NCI-H2227 (cell line): ENCODE measurements around the gene CPD.
"Not testable (repeated sequence)": the region's sequence is repeated elsewhere in the genome, so short reads cannot be mapped to it uniquely, and the experiment has no call there.

ENCODE experiments used
- DNase-seq: peaks from one replicate; lab custom pipeline; 2025; ENCODE audit not compliant: unreplicated experiment; lab: John Stamatoyannopoulos, UW

Gene CPD

GRCh38 chr17:30382345-30382744 lies 3.6 kb downstream of the CPD start:
- DNase-seq, result no peak

DNA sequence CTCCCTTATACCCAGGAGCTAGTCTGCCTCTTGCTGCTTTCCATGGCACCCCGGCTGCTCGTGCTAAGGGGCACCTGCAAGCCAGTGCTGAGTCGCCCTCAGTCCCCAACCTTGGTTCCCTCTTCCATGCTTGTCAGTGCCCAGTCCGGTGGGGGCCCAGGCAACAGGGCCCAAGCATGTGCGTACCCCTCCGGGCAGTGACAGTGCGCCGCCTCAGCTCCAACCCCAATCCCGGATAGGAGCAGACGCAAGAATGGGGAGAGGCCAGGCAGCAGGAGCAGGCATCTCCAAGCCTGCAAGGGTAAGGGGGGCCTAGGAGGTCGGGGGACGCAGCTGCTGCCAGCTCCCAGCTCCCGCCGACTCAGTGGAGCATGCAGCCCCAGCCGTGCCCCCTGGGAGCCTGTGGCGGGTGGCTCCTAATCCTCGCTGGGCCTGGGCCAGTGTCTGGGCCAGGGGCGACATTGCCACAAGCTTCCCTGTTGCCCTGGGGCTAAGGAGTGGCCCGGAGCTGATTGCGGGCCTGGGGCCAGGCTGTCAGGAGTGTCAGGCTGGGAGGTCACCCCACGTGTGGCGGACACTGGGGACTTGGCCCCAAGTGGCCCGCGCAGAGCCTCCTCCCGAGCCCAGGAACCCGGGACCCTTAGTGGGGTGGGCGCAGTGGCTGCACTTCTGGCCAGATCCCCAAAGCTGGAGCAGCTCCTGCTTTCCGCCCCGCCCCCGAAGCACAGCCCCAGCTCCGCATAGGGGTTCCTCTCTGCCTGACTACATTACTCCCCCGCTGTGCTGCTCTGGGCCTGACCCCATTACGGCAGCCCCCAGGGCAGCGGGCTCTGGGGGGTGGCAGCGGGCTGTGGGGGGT lies 9.8 kb downstream of the CPD start:
- DNase-seq, result no peak

DNA sequence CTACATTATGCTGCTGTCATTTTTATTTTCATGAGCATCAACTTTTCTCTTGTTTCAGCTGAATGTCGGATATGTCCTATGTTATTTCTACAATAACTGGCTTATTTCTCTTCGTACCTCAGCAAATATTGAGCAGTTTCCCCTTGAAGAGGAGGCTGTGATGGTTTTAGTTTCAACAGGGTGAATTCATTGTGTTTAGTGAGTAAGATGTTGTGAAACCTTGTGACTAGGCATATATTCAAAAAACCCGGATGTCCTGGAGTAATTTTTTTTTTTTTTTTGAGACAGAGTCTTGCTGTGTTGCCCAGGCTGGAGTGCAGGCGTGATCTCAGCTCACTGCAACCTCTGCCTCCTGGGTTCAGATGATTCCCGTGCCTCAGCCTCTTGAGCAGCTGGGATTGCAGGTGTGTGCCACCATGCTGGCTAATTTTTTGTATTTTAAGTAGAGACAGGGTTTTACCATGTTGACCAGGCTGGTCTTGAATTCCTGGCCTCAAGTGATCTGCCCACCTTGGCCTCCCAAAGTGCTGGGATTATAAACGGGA lies 11.1 kb downstream of the CPD start:
- DNase-seq, result no peak

- no peak for DNase-seq
Measured at GRCh38 chr17:30391534-30391933, 12.8 kb downstream of the CPD start.

GRCh38 chr17:30393491-30393890 lies 14.8 kb downstream of the CPD start:
- no peak for DNase-seq

- DNase-seq, result no peak
Measured at GRCh38 chr17:30393911-30394867, 15.5 kb downstream of the CPD start.

DNA sequence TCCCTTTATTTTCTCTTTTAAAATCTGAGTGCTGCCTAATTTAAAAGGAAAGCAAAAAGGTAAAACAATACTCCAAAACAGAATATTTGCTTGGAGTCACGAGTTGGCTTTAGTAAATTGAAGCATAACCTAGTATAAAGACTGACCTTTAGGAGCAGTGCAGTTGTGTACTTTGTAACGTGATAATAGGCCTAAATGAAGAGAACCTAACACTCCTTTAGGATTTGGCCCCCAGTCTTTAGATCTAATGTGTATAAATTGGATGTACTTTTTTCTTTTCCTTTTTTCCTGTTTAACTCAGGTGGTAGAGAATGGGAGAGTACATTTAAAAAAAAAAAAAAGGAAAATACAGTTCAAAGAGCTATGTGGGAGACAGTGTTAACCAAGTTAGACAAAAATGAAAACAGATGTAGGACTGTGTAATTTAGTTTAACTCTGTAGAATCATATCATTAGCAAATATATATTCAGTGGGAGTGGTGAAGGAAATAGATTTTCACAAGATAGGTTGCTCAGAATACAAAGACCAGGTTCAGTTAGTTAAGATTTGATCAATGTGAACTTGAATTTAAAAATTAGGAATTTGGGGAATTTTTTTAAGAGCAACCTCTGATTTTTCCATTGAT lies 16.8 kb downstream of the CPD start:
- no peak for DNase-seq

- no peak for DNase-seq
Measured at GRCh38 chr17:30396129-30396528, 17.4 kb downstream of the CPD start.

GRCh38 chr17:30396612-30397011 lies 17.9 kb downstream of the CPD start:
- no peak for DNase-seq

DNA sequence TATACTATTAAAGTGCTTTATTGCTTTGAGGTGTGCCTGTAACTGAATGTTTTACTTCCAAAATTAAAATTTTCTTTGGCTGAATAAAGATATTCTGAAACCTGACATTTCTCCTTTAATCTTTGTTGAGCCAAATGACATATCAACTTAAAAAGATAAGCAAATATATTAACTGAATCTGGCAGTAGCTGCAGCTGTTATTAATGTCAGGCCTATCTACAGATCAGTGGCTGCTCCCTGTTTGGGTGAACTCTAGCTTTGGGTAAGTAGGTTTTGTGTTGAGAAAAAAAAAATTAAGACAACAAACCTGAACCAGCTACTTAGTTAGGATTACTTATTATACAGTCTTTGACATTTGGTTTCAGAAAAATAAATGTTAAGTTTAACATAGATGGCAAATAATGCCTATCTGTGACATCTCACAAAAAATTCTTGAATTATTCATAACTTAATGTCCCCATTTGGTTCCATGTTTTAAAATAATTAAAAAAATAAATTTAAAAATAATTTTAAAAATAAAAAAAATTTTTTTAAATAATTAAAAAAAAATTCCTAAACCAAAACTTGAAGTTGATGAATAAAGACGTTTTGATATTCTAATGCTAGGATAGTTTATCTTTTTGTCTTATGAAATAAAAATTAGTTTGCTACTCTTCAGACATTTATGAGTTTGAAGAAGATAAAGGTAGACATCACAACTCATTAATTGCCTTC lies 19.8 kb downstream of the CPD start:
- DNase-seq, result no peak

GRCh38 chr17:30401097-30401496 lies 22.4 kb downstream of the CPD start:
- no peak for DNase-seq

DNA sequence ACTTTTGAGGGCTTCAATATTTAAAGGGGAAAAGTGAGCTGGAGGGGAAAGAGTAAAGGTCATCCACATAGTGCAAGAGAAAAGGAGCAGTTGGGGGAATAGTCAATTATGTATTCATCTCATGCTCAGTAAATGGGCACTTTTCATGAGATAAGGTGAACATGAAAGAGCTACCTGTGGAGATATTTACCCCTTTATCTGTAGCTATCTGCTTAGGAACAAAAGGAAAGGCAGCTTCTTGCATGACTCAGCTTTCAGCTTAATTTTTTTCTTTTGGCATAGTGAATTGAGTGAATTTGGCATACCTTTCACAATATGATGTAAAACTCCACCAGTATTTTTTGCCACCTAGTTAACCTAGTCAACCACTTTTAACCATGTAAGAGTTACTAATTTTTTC lies 26.4 kb downstream of the CPD start:
- peak; percentile 10 for DNase-seq

GRCh38 chr17:30410627-30411026 lies 31.9 kb downstream of the CPD start:
- DNase-seq, result not testable (repeated sequence)

GRCh38 chr17:30412008-30412496 lies 33.3 kb downstream of the CPD start:
- not testable (repeated sequence) for DNase-seq

- no peak for DNase-seq
Measured at GRCh38 chr17:30413109-30413508, 34.4 kb downstream of the CPD start.

DNA sequence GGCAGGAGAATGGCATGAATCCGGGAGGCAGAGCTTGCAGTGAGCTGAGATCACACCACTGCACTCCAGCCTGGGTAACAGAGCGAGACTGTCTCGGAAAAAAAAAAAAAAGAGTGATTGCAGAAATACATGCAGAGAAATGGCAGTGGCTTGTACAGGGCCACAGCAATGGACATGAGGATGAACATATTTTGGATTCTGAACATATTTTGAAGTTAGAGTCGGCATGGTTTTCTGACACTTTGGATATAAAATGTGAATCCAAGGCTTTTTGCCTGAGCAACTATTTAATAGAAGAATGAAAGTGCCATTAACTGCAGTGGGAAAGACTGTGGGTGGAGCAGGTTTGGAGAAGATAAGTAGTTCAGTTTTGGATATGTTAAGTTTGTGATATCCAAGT lies 35.8 kb downstream of the CPD start:
- DNase-seq, result no peak

- DNase-seq, result no peak
Measured at GRCh38 chr17:30415491-30415890, 36.8 kb downstream of the CPD start.

- DNase-seq, result not testable (repeated sequence)
Measured at GRCh38 chr17:30418070-30418469, 39.3 kb downstream of the CPD start.

- no peak for DNase-seq
Measured at GRCh38 chr17:30421592-30421991, 42.9 kb downstream of the CPD start.

- DNase-seq, result no peak
Measured at GRCh38 chr17:30422171-30422570, 43.4 kb downstream of the CPD start.
